ENCODE results near the gene CGB5. TPM values are rescaled to one million over a fixed set of nuclear protein-coding genes. Genes with fewer than 3 reads are reported as not detected.

CGB5 gene
- total and polyA plus RNA-seq, 2 experiments from 2014 or later = not detected

DNA sequence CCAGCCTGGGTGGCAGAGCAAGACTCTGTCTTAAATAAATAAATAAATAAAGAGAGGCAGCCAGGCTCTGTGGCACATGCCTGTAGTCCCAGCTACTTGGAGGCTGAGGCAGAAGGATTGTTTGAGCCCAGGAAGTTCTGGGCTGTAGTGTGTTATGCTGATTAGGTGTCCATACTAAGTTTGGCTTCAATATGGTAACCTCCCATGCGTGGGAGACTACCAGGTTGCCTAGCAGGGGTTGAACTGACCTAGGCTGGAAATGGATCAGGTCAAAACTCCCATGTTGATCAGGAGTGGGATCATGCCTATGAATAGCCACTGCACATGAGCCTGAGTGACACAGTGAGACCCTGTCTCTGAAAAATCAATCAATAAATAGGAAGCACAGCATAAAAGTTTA is 37.6 kb downstream of the CGB5 start:
- DNase-seq (ENCODE audit: low spot score) = no peak
- H3K4me2 ChIP-seq = no peak overlapping the region
- no peaks in the 10 kb centered on the region for H3K9me2 ChIP-seq (ENCODE audit: insufficient read depth)
- H3K9me3 Mint-ChIP-seq = peaks cover 3% of the 10 kb centered on the region; the same call in 2 of the 3 replicates
- H3K27me3 ChIP-seq (ENCODE audit: insufficient read depth) = 0 out of 2 replicates have a peak, but pooled peaks cover 3% of the 10 kb centered on the region
- no peak overlapping the region for H3K27ac Mint-ChIP-seq
- peaks cover 13% of the 10 kb centered on the region for H3K27me3 Mint-ChIP-seq (ENCODE audit: insufficient read depth, low read depth, poor library complexity)
- H4K20me1 ChIP-seq (replicated peaks; ENCODE audit: insufficient read depth) = peaks cover 3% of the 10 kb centered on the region; the same call in 1 of the 2 replicates
- no peak overlapping the region for H2AFZ ChIP-seq
- peaks cover 8% of the 10 kb centered on the region for H3K4me1 ChIP-seq (ENCODE audit: insufficient read depth)
- H3K4me3 Mint-ChIP-seq = no peak overlapping the region
- H3K27ac ChIP-seq (ENCODE audit: low read depth) = no peak overlapping the region
- peaks cover 6% of the 10 kb centered on the region; the same call in 1 of the 2 replicates for H3F3A ChIP-seq (replicated peaks; ENCODE audit: low read depth)
- ATAC-seq = no peak
- H3K36me3 ChIP-seq (ENCODE audit: insufficient read depth) = no peaks in the 10 kb centered on the region
- no peak overlapping the region for H3K4me3 ChIP-seq
- TF ChIP-seq JUNB (IDR thresholded peaks at IDR 0.05; ENCODE audit: unreplicated experiment) = no peak
- TF ChIP-seq, protein P1, sequence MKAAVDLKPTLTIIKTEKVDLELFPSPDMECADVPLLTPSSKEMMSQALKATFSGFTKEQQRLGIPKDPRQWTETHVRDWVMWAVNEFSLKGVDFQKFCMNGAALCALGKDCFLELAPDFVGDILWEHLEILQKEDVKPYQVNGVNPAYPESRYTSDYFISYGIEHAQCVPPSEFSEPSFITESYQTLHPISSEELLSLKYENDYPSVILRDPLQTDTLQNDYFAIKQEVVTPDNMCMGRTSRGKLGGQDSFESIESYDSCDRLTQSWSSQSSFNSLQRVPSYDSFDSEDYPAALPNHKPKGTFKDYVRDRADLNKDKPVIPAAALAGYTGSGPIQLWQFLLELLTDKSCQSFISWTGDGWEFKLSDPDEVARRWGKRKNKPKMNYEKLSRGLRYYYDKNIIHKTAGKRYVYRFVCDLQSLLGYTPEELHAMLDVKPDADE (IDR thresholded peaks at IDR 0.05) = no peak
- TF ChIP-seq, protein P2, sequence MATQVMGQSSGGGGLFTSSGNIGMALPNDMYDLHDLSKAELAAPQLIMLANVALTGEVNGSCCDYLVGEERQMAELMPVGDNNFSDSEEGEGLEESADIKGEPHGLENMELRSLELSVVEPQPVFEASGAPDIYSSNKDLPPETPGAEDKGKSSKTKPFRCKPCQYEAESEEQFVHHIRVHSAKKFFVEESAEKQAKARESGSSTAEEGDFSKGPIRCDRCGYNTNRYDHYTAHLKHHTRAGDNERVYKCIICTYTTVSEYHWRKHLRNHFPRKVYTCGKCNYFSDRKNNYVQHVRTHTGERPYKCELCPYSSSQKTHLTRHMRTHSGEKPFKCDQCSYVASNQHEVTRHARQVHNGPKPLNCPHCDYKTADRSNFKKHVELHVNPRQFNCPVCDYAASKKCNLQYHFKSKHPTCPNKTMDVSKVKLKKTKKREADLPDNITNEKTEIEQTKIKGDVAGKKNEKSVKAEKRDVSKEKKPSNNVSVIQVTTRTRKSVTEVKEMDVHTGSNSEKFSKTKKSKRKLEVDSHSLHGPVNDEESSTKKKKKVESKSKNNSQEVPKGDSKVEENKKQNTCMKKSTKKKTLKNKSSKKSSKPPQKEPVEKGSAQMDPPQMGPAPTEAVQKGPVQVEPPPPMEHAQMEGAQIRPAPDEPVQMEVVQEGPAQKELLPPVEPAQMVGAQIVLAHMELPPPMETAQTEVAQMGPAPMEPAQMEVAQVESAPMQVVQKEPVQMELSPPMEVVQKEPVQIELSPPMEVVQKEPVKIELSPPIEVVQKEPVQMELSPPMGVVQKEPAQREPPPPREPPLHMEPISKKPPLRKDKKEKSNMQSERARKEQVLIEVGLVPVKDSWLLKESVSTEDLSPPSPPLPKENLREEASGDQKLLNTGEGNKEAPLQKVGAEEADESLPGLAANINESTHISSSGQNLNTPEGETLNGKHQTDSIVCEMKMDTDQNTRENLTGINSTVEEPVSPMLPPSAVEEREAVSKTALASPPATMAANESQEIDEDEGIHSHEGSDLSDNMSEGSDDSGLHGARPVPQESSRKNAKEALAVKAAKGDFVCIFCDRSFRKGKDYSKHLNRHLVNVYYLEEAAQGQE (IDR thresholded peaks at IDR 0.05; ENCODE audit: unreplicated experiment) = no peak
- no peak for TF ChIP-seq ZNF331 (CRISPR knock-in tag; IDR thresholded peaks at IDR 0.05; ENCODE audit: low read depth)
- no peak for TF ChIP-seq CREB1 (CRISPR knock-in tag; IDR thresholded peaks at IDR 0.05; ENCODE audit: low read depth)
- TF ChIP-seq EZH2phosphoT487 (IDR thresholded peaks at IDR 0.05; ENCODE audit: unreplicated experiment) = no peak
- TF ChIP-seq POLR2AphosphoS5 (IDR thresholded peaks at IDR 0.05; ENCODE audit: low read depth) = no peak
- no peak for TF ChIP-seq STAT1 (IDR thresholded peaks at IDR 0.05; ENCODE audit: unreplicated experiment)
- no peak for TF ChIP-seq ZNF114 (CRISPR knock-in tag; IDR thresholded peaks at IDR 0.05)
- no peak for TF ChIP-seq NANOG (IDR thresholded peaks at IDR 0.05; ENCODE audit: borderline replicate concordance)
- TF ChIP-seq EZH2 (IDR thresholded peaks at IDR 0.05; ENCODE audit: low read depth, unreplicated experiment) = no peak
- TF ChIP-seq, protein P3, sequence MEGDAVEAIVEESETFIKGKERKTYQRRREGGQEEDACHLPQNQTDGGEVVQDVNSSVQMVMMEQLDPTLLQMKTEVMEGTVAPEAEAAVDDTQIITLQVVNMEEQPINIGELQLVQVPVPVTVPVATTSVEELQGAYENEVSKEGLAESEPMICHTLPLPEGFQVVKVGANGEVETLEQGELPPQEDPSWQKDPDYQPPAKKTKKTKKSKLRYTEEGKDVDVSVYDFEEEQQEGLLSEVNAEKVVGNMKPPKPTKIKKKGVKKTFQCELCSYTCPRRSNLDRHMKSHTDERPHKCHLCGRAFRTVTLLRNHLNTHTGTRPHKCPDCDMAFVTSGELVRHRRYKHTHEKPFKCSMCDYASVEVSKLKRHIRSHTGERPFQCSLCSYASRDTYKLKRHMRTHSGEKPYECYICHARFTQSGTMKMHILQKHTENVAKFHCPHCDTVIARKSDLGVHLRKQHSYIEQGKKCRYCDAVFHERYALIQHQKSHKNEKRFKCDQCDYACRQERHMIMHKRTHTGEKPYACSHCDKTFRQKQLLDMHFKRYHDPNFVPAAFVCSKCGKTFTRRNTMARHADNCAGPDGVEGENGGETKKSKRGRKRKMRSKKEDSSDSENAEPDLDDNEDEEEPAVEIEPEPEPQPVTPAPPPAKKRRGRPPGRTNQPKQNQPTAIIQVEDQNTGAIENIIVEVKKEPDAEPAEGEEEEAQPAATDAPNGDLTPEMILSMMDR (conservative IDR thresholded peaks at IDR 0.05; ENCODE audit: low read depth in 2 of 2) = no peak
- H3K79me2 ChIP-seq (replicated peaks; ENCODE audit: insufficient read depth) = peaks cover 8% of the 10 kb centered on the region
- peaks cover 7% of the 10 kb centered on the region for H3K4me1 Mint-ChIP-seq
- H3K36me3 Mint-ChIP-seq (ENCODE audit: low read depth) = peaks cover 5% of the 10 kb centered on the region

Measured in GM23338 (cell line).